Breast epithelium (tissue), 3 donors: ENCODE data around the gene GKN1.

Source experiments
- CTCF ChIP-seq, 3 donors: fragments of 450-650 bp; IDR thresholded peaks; one replicate each; pipeline ENCODE4 v1.5.1; 2016 to 2017; ENCODE audit warnings: antibody characterized with exemption in 3 of 3, mild to moderate bottlenecking in 3 of 3, moderate library complexity in 3 of 3
- POLR2AphosphoS5 ChIP-seq, 3 donors: sonication (generic); formaldehyde crosslinking; IDR thresholded peaks; one replicate each; pipeline ENCODE4 v1.6.1; 2017; ENCODE audit warnings: antibody characterized with exemption in 3 of 3

DNA sequence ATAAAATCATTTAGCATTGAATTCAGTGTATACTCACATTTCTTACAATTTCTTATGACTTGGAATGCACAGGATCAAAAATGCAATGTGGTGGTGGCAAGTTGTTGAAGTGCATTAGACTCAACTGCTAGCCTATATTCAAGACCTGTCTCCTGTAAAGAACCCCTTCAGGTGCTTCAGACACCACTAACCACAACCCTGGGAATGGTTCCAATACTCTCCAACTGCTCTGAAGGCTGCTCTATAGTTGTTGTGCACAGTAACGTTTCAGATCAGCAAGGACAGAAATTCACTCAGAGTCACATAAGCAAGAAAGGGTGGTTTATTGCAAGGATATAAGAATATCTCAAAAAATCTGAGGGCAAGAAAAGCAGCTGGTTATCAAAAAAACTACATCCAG is 6.5 kb downstream of the GKN1 start:
- no peak for TF ChIP-seq POLR2AphosphoS5 (IDR thresholded peaks at IDR 0.05)
- no peak for TF ChIP-seq CTCF (IDR thresholded peaks at IDR 0.05)
